ENCODE results near the gene TRIM14.

TRIM14 gene

GRCh38 chr9:98118640-98119601 is at the start of gene TRIM14:
TRIM14 (minus strand) TSS chr9:98119222; CDS start chr9:98119188, 34 bp downstream.
- DNase-seq = peak; percentile 77

DNA sequence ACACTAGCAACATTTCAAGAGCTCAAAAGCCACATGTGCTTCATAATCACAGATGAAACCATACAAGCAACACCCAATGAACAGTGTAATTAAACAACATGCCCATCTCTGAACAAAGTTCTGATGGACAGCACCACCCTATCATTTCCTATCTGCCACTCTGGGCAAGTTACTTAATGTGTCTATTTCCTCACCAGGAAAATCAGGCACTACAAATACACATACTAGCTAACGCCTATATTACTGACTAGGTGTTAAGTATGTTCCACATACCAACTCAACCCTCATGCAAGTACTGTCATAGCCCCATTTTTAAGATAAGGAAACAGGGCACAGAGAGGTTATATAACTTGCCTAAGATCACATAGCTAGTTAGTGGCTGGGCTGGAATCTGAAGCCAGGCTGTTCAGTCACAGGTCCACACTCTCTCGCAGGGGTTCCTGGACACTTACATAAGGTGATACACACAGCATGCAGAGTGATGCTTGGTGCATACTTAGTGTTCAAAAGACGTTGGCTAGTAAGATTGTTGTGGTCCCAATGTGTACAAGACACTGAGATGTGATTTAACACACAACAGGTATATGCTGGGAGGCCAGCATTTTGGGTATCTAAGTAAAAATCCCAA is 49.2 kb upstream of the TRIM14 start:
- DNase-seq = no peak

DNA sequence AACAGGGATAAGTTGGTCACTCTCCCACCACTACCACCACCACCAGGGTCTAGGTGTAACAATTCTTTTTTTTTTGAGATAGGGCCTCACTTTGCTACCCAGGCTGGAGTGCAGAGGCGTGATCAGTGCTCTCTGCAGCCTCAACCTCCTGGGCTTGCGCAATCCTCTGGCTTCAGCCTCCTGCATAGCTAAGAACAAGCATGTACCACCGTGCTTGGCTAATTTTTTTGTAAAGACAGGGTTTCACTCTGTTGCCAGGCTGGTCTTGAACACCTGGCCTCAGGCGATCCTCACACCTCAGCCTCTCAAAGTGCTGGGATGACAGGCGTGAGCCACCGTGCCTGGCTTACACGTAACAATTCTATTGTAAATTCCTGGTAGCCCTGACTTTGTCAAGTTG is 45.9 kb upstream of the TRIM14 start:
- DNase-seq = no peak

GRCh38 chr9:98162613-98163012 is 43.6 kb upstream of the TRIM14 start:
- no peak for DNase-seq

DNA sequence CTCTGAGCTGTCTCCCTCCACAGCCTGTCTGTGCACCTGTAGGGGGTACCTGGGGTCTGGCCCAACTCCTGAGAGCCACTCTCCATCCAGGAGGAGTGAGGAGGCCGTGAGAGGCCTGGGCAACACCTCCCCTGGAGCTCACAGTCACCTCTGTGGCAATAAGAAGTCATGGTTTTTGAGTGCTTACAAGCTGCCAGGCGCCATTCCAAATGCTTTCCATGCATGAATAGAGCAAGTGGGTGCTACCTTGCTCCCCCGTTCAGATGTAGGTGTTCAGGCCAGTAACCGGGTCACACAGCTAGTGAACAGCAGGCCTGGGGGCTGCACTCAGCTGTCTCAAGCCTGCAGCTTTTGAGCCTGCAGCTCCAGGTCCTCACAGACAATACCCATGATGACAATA is 42.8 kb upstream of the TRIM14 start:
- no peak for DNase-seq

DNA sequence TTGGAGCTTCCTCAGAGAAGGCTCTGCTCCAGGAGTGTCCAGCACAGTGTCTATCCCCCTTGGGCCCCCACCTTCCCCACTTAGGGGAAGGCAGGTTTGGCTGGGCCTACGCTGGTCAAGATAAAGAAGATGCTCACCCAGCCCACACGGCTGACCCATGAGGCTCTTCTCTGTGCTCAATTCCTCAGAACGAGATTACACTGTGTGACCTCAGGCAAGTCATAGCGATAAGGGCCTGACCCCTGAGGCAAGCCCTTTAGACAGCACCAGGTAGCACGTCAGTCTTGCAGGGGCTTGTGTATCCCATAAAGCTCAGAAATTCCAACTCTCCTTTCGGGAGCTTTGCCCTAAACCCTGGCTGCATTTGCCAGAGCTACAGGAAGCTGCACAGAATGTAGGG is 40.8 kb upstream of the TRIM14 start:
- DNase-seq = no peak

DNA sequence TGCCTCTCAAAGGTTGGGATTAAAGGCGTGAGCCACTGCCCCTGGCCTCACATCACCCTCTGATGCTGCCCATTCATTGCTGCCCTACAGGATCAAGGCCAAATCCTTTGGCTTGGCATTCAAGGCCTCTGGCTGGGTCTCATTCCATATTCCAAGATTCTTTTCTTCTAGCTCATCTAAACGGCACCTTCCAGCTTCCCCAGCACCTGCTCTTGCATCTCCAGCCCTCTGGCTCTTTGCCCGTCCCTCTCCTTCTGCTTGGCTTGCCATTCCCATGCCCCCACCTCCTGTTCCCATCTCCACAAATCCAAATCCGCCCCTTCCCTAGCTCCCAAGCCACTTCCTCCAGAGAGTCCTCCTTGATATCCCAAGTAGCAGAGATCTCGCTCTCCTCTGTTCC is 40.3 kb upstream of the TRIM14 start:
- no peak for DNase-seq

- DNase-seq = peak; percentile 36
Observed at GRCh38 chr9:98158071-98158831, 39.2 kb upstream of the TRIM14 start.

DNA sequence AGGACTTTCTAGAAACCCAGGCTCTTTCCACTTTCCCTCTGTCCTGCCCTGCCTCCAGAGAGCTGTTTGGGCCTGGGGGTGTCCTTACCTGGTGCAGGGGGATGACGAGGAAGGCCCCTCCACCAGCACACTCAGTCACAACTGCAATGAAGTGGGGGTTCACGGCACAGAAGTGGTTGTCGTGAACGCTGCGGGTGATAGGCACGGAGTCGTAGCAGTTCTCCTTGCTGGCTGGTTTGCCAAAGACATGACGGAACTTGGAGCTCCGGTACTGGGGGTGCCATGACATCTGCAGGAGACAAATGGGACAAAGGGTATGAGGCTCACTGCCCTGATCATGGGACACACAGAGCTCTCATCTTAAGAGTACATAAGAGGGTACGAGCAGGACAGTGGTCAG is 38.4 kb upstream of the TRIM14 start:
- DNase-seq = no peak

- no peak for DNase-seq
Observed at GRCh38 chr9:98154678-98155077, 35.7 kb upstream of the TRIM14 start.

GRCh38 chr9:98152526-98152925 is 33.5 kb upstream of the TRIM14 start:
- no peak for DNase-seq

GRCh38 chr9:98150721-98151120 is 31.7 kb upstream of the TRIM14 start:
- no peak for DNase-seq

GRCh38 chr9:98150164-98150563 is 31.1 kb upstream of the TRIM14 start:
- DNase-seq = no peak

DNA sequence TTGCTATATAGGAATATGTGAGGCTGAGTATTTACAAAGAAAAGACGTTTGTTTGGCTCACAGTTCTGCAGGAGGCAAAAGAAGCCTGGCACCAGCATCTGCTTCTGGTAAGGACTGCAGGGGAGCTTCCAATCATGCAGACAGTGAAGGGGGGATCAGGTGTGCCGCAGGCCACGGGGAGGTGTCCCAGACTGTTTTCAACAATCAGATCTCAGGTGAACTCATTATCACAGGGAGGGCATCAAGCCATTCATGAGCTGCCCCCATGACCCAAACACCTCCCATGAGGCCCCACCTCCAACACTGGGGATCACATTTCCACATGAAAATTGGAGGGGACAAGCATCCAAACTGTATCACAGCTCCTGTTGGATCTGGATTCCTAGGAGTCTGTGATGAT is 30.4 kb upstream of the TRIM14 start:
- DNase-seq = no peak

- DNase-seq = no peak
Observed at GRCh38 chr9:98148486-98148885, 29.5 kb upstream of the TRIM14 start.

DNA sequence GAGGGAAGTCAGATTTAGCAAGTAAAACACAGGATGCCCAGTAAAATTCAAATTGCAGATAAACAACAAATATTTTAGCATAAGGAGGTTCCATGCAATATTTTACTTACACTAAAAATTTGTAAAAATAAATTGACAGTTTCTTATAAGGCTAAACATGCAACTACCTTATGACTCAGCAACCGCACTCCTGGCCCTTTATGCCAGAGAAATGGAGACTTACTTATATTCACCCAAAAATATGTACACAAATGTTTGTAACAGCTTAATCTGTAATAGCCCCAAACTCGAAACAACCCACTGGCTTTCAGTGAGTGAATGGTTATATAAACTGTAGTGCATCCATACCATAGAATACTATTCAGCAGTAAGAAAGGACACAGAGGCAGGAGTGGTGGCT is 28.6 kb upstream of the TRIM14 start:
- peak; percentile 33 for DNase-seq

- no peak for DNase-seq
Observed at GRCh38 chr9:98146101-98146991, 27.3 kb upstream of the TRIM14 start.

DNA sequence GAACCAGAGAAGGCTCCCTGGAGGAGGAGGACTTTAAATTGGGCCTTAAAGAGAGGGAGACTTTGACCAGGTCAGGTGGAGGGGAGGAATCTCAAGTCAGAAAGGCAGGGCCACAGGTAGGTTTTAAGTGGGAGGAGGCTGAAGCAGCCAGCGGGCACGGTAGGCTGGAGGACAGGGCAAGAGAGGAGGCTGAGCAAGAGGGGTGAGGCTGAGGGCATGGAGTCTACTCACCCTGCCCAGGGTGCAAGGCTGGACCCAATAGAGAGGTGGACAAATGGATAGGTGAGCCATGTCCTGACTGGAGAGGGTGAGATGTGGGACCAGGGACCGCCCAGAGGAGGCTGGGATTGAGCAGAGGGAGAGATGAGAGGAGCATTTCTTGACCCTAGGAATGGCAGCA is 25.6 kb upstream of the TRIM14 start:
- DNase-seq = no peak

DNA sequence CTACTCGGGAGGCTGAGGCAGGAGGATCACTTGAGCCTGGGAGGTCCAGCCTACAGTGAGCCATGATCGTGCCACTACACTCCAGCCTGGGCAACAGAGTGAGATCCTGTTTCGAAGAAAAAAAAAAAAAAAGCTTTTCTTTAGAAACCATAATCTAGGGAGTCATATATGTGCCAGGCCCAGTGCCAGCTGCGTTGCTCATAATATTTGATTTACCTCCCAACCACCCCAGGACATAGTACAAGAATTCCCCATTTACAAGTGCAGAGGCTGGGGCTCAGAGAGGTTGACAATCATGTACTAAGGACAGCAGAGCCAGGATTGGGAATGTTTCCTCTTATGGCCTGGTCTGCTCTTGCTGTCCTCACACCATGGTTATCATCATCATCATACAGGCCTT is 25.1 kb upstream of the TRIM14 start:
- no peak for DNase-seq

- DNase-seq = no peak
Observed at GRCh38 chr9:98142925-98143481, 24.0 kb upstream of the TRIM14 start.

GRCh38 chr9:98142182-98142907 is 23.3 kb upstream of the TRIM14 start:
- DNase-seq = no peak

Data from activated CD4-positive, alpha-beta T cell treated with anti-CD3 and anti-CD28 coated beads, Interleukin-10, Interleukin-2, amounts not matched to agents 100 ng/mL and 50 ng/mL, durations not matched to agents 16 hours and 8 hours (primary cell).